Activated naive CD8-positive, alpha-beta T cell treated with anti-CD3 and anti-CD28 coated beads, Interleukin-2, amount 50 U/mL, for 24 hours (primary cell): ENCODE results near the gene CCDC102B.
"Not testable (repeated sequence)": the region's sequence is repeated elsewhere in the genome, so short reads cannot be mapped to it uniquely, and the experiment has no call there.

Source experiments
- ATAC-seq: fragments of 150-1000 bp; cut with Tn5 transposase; one replicate; pipeline ENCODE4 v1.10.0; 2021
- DNase-seq: peaks from one replicate; pipeline ENCODE4 v3.0.0; 2021
- H3K27ac Mint-ChIP-seq: one replicate; pipeline ENCODE4 v1.8.0; 2021; ENCODE audit warnings: mild to moderate bottlenecking, mixed read lengths
- H3K27me3 Mint-ChIP-seq: one replicate; pipeline ENCODE4 v1.8.0; 2021; ENCODE audit warnings: mixed read lengths
- H3K36me3 Mint-ChIP-seq: one replicate; pipeline ENCODE4 v1.8.0; 2021; ENCODE audit warnings: low read depth, mixed read lengths
- H3K4me1 Mint-ChIP-seq: one replicate; pipeline ENCODE4 v1.8.0; 2021; ENCODE audit warnings: mixed read lengths
- H3K4me3 Mint-ChIP-seq: one replicate; pipeline ENCODE4 v1.8.0; 2021; ENCODE audit warnings: mild to moderate bottlenecking, moderate library complexity, mixed read lengths
- H3K9me3 Mint-ChIP-seq: one replicate; pipeline ENCODE4 v1.8.0; 2021; ENCODE audit warnings: mixed read lengths

Gene CCDC102B

GRCh38 chr18:68842951-68843350, 45.1 kb downstream of the CCDC102B start:
- Mint-ChIP-seq H3K4me1 (no peaks in the 10 kb centered on the region), H3K4me3 (no peak overlapping the region), H3K36me3 (no peaks in the 10 kb centered on the region), H3K27ac (no peak overlapping the region), H3K27me3 (no peaks in the 10 kb centered on the region), H3K9me3 (no peaks in the 10 kb centered on the region)
- DNase-seq (no peak), ATAC-seq (no peak)

- no peaks in the 10 kb centered on the region for H3K4me1 Mint-ChIP-seq
- no peak for ATAC-seq
- no peak overlapping the region for H3K27ac Mint-ChIP-seq
- no peak for DNase-seq
- H3K36me3 Mint-ChIP-seq: no peaks in the 10 kb centered on the region
- H3K9me3 Mint-ChIP-seq: no peaks in the 10 kb centered on the region
- H3K27me3 Mint-ChIP-seq: no peaks in the 10 kb centered on the region
- H3K4me3 Mint-ChIP-seq: no peak overlapping the region
Measured at GRCh38 chr18:68843473-68844089, 45.7 kb downstream of the CCDC102B start.

DNA sequence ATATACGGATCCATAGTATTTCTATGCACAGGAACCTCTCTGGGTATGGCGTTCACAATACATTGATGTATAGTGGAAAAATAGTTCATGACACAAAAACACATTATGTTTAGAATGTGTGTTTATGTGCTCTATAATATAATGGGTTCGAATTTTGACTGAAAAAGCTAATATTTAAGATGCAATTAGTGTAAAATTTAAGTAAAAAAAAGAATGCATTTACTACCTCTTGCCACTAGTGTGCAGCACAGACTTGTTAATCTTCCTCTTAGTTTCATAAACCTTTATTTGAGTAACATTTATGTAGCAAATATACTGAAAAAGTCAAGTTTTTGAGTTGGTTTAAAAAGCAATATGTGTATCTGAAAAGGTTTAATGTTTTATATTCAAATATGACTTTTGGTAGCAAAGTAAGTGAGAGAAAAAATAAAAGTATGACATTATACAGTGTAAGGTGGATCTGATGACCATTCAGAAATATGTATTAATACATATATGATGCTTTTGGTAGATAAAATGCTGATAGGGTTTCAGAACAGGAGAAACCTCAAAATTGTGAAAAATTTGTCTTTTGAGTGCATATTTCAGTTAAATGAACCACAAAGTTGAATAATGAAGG, 49.4 kb downstream of the CCDC102B start:
- Mint-ChIP-seq H3K36me3 (no peaks in the 10 kb centered on the region), H3K4me3 (no peak overlapping the region), H3K4me1 (no peaks in the 10 kb centered on the region), H3K27me3 (no peaks in the 10 kb centered on the region), H3K27ac (no peak overlapping the region), H3K9me3 (no peaks in the 10 kb centered on the region)
- no peak for DNase-seq
- ATAC-seq: no peak

GRCh38 chr18:68848242-68848641, 50.4 kb downstream of the CCDC102B start:
- H3K4me1 Mint-ChIP-seq: no peaks in the 10 kb centered on the region
- H3K4me3 Mint-ChIP-seq: no peak overlapping the region
- no peaks in the 10 kb centered on the region for H3K9me3 Mint-ChIP-seq
- H3K27me3 Mint-ChIP-seq: no peaks in the 10 kb centered on the region
- ATAC-seq: no peak
- H3K36me3 Mint-ChIP-seq: no peaks in the 10 kb centered on the region
- no peak overlapping the region for H3K27ac Mint-ChIP-seq
- no peak for DNase-seq

DNA sequence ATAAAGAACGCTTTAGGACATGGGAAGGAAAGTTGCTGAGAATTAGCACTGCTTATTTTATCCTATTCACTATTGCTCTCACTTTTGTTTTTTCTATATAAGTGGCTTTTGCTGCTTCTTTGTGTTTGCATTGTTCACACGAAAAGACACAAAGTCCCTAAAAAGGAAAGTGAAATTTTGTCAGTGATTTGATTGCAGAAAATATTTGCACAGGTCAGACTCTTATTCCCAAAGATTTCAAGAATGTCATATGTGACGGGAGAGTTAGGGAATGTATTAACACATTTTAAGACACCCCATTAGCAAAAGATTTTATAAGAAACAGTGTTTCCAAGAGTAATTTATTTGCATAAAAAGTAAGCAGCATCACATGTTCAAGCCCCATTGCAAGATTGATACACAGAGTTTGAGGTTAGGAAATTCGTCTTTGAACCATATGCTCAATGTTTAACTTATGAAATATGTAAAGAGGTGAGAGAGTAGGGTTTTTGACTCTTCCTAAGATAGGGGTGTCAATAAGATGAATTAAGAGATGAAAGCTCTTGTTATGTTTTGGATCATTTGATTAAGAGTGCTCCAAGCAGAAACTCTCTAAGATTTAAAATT, 57.0 kb downstream of the CCDC102B start:
- no peaks in the 10 kb centered on the region for H3K4me1 Mint-ChIP-seq
- ATAC-seq: no peak
- DNase-seq: no peak
- no peak overlapping the region for H3K27ac Mint-ChIP-seq
- H3K9me3 Mint-ChIP-seq: no peaks in the 10 kb centered on the region
- no peaks in the 10 kb centered on the region for H3K27me3 Mint-ChIP-seq
- H3K4me3 Mint-ChIP-seq: no peak overlapping the region
- H3K36me3 Mint-ChIP-seq: no peaks in the 10 kb centered on the region

DNA sequence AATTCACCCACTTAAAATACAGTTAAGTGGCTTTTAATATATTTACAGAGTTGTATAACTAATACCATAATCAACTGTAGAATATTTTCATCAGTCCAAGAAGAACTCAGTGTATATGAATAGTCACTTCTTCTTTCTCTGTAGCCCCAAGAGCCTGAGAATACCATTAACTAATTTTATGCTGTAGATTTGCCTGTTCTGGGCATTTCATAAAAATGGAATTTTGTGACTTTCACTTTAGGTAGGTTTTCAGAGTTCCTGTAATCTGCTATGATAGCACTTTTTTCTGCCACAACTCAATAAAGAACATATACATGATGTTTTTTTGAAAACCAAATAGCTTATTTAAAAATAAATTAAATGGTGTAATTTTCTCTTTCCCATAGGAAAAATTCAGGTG, 57.6 kb downstream of the CCDC102B start:
- Mint-ChIP-seq H3K27me3 (no peaks in the 10 kb centered on the region), H3K9me3 (no peaks in the 10 kb centered on the region), H3K27ac (no peak overlapping the region), H3K4me3 (no peak overlapping the region), H3K36me3 (no peaks in the 10 kb centered on the region), H3K4me1 (no peaks in the 10 kb centered on the region)
- no peak for DNase-seq
- no peak for ATAC-seq

DNA sequence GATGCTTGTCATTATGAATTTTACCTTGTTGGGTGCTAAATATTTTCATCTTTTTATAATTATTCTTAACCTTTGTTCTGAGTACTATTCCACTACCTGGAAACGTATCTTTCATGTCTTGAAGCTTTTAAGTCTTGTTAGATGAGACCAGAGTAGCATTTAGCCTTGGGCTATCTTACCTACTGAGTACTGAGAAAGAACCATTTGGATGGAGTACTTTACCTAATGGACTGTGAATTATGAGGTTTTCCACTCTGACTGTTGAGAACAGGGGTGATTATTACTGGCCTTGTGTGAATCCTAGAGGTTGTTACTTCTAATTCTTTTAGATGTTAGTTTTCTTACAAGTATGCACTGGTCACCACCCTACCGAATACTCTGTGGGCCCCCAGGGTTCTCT, 63.5 kb downstream of the CCDC102B start:
- Mint-ChIP-seq H3K4me3 (no peak overlapping the region), H3K27me3 (no peaks in the 10 kb centered on the region), H3K9me3 (no peaks in the 10 kb centered on the region), H3K36me3 (no peaks in the 10 kb centered on the region), H3K4me1 (no peaks in the 10 kb centered on the region), H3K27ac (no peak overlapping the region)
- no peak for DNase-seq
- ATAC-seq: no peak

DNA sequence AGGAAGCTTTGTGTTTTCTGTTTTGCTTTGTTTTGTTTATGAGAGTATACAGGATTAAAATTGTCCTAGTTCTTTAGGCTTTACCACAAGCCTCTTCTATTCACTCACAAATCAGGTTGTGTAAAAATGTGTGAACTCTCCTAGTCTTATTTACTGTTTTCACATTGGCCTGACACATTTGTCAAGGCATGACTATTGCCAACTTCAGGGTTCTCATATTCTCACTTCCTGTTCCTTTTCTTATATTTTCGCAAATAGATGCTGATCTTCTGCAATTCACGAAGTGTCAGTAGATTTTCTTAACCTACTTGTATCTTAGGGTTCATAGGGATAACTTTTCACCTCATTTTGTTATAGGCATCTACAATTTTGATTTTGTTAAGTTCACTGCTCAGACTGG, 67.1 kb downstream of the CCDC102B start:
- ATAC-seq: no peak
- Mint-ChIP-seq H3K36me3 (no peaks in the 10 kb centered on the region), H3K4me1 (no peaks in the 10 kb centered on the region), H3K9me3 (no peaks in the 10 kb centered on the region), H3K27me3 (no peaks in the 10 kb centered on the region), H3K27ac (no peak overlapping the region), H3K4me3 (no peak overlapping the region)
- no peak for DNase-seq

DNA sequence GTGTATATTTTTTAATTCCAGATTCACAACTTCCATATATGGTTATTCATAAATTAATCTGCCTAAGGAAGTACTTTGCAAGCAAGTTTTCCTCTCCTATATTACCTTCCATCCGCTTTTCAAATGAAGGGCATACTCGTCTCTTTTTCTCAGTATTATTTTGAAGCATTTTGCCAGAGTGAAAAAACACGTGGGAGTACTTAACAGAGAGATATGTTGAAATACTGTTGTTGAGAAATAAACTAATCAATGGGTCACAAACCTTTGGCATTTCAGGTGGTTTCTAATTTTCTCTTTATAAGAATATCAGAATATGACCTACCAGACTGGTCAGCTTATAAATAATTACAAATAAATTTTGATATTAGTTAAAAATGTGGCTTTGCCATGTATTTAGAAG, 67.6 kb downstream of the CCDC102B start:
- ATAC-seq: no peak
- Mint-ChIP-seq H3K9me3 (no peaks in the 10 kb centered on the region), H3K4me3 (no peak overlapping the region), H3K36me3 (no peaks in the 10 kb centered on the region), H3K27ac (no peak overlapping the region), H3K4me1 (no peaks in the 10 kb centered on the region), H3K27me3 (no peaks in the 10 kb centered on the region)
- DNase-seq: no peak

GRCh38 chr18:68873003-68873402, 75.1 kb downstream of the CCDC102B start:
- Mint-ChIP-seq H3K9me3 (no peaks in the 10 kb centered on the region), H3K27ac (no peak overlapping the region), H3K4me3 (no peak overlapping the region), H3K27me3 (no peaks in the 10 kb centered on the region), H3K36me3 (no peaks in the 10 kb centered on the region), H3K4me1 (no peaks in the 10 kb centered on the region)
- ATAC-seq: no peak
- DNase-seq: no peak

DNA sequence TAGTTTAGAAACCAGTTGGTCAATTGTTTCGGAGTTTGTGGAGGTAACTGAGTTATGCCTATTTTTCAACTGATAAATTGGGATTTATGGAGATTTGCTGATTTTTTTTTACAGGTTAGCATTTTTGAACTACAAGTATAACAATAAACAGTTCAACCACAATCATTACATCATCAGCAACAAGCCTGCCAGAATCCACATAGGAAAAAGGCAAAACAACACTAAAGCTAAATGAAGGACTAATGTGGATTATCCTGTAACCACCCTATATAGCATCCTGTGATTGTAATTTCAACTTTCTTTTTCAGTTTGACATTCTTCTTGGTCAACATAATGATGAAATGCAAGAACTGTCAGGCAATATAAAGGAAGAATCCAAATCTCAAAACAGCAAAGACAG, 76.5 kb downstream of the CCDC102B start:
- Mint-ChIP-seq H3K27ac (no peak overlapping the region), H3K36me3 (no peaks in the 10 kb centered on the region), H3K27me3 (no peaks in the 10 kb centered on the region), H3K9me3 (no peaks in the 10 kb centered on the region), H3K4me1 (no peaks in the 10 kb centered on the region), H3K4me3 (no peak overlapping the region)
- ATAC-seq (no peak), DNase-seq (no peak)

GRCh38 chr18:68879947-68880346, 82.1 kb downstream of the CCDC102B start:
- not testable (repeated sequence) for H3K4me3 Mint-ChIP-seq

DNA sequence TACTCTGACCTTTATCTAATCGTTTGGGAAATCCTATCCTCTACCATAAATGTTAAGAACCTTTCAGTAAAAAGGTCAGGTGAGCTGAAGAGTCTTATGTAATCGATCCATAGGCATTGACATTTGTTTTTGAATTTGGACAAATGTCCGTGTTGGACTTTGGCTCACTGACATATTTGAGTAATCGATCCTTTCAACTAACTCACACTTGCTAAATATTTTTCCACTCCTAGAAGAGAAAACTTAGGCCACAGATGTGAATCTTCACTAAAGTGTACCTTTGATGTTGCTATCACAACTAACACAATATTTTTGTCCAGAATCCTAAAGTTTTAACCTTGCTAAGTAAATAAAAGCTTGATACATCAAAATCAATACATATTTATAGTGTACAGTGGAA, 89.5 kb downstream of the CCDC102B start:
- DNase-seq: no peak
- no peaks in the 10 kb centered on the region for H3K9me3 Mint-ChIP-seq
- H3K36me3 Mint-ChIP-seq: no peaks in the 10 kb centered on the region

More at GRCh38 chr18:68879947-68880346, 82.1 kb downstream of the CCDC102B start:
- ATAC-seq, H3K9me3 Mint-ChIP-seq, DNase-seq, H3K36me3 Mint-ChIP-seq, H3K27me3 Mint-ChIP-seq, H3K27ac Mint-ChIP-seq, H3K4me1 Mint-ChIP-seq: not testable (repeated sequence)

GRCh38 chr18:68893354-68893753, 95.5 kb downstream of the CCDC102B start:
- no peak for DNase-seq
- no peaks in the 10 kb centered on the region for H3K4me1 Mint-ChIP-seq
- H3K27me3 Mint-ChIP-seq: no peaks in the 10 kb centered on the region
- H3K9me3 Mint-ChIP-seq: no peaks in the 10 kb centered on the region
- no peak overlapping the region for H3K27ac Mint-ChIP-seq
- no peak for ATAC-seq
- no peak overlapping the region for H3K4me3 Mint-ChIP-seq
- H3K36me3 Mint-ChIP-seq: no peaks in the 10 kb centered on the region

More for the DNA sequence above, 89.5 kb downstream of the CCDC102B start:
- Mint-ChIP-seq H3K27ac (no peak overlapping the region), H3K4me3 (no peak overlapping the region), H3K4me1 (no peaks in the 10 kb centered on the region), H3K27me3 (no peaks in the 10 kb centered on the region)
- ATAC-seq: no peak

DNA sequence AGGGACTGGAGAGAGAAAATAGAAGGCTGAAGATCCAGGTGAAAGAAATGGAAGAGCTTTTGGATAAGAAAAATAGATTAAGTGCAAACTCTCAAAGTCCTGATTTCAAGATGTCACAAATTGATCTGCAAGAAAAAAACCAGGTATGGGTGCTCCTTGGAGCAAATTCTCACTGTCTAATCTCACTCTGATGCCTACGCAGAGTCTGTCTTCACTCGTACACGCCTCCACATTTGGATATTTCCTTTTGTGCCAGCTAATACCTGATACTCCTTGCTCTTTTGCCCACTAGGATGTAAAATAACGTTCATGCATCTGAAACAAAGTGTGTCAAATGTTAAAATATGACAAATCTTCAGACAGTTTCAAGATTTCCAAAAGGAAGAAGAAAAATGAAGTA, 99.4 kb downstream of the CCDC102B start:
- no peak for DNase-seq
- H3K4me1 Mint-ChIP-seq: no peaks in the 10 kb centered on the region
- H3K27ac Mint-ChIP-seq: no peak overlapping the region
- no peaks in the 10 kb centered on the region for H3K9me3 Mint-ChIP-seq
- no peak for ATAC-seq
- H3K4me3 Mint-ChIP-seq: no peak overlapping the region
- H3K27me3 Mint-ChIP-seq: no peaks in the 10 kb centered on the region
- no peaks in the 10 kb centered on the region for H3K36me3 Mint-ChIP-seq
